Heart left ventricle (tissue), 16 donors: ENCODE data around the gene PREPL. TPM values are rescaled to one million over a fixed set of nuclear protein-coding genes. Genes with fewer than 3 reads are reported as not detected.
"Not testable (repeated sequence)": the region's sequence is repeated elsewhere in the genome, so short reads cannot be mapped to it uniquely, and the experiment has no call there.

ENCODE experiments used
- ATAC-seq, 4 donors: fragments of 200-7000 bp; cut with Tn5 transposase; one replicate each; pipeline ENCODE4 v1.9.1; 2020 to 2022; ENCODE audit warnings: moderate library complexity in 4 of 4, mild to moderate bottlenecking in 3 of 4, moderate number of reproducible peaks in 1 of 4
- DNase-seq, 5 donors: peaks; one replicate each; pipeline ENCODE4 v3.0.0-alpha.2; 2020
- H3K27ac ChIP-seq, 12 donors: fragments of 200-600 bp; sonication (generic) in 4 of 12; one replicate each; pipeline versions ENCODE4 v1.5.0 to v1.8.0; 2016 to 2022; ENCODE audit warnings: mild to moderate bottlenecking in 2 of 12
- H3K27me3 ChIP-seq, 9 donors: fragments of 200-600 bp; sonication (generic) in 2 of 9; one replicate each; pipeline versions ENCODE4 v1.5.1 to v1.8.0; 2016 to 2022; ENCODE audit warnings: mild to moderate bottlenecking in 3 of 9
- H3K36me3 ChIP-seq, 9 donors: fragments of 200-600 bp; sonication (generic) in 2 of 9; one replicate each; pipeline versions ENCODE4 v1.5.0 to v1.8.0; 2018 to 2022; ENCODE audit warnings: mild to moderate bottlenecking in 2 of 9
- H3K4me1 ChIP-seq, 12 donors: fragments of 200-600 bp; sonication (generic) in 4 of 12; one replicate each; pipeline versions ENCODE4 v1.5.0 to v1.8.0; 2016 to 2022; ENCODE audit warnings: mild to moderate bottlenecking in 3 of 12
- H3K4me3 ChIP-seq, 12 donors: fragments of 200-600 bp; sonication (generic) in 4 of 12; one replicate each; pipeline versions ENCODE4 v1.5.0 to v1.8.0; 2017 to 2022; ENCODE audit warnings: mild to moderate bottlenecking in 9 of 12, moderate library complexity in 4 of 12
- H3K9me3 ChIP-seq, 12 donors: fragments of 200-600 bp; sonication (generic) in 4 of 12; one replicate each; pipeline versions ENCODE4 v1.5.0 to v1.8.0; 2016 to 2022; ENCODE audit warnings: mild to moderate bottlenecking in 1 of 12
- CTCF ChIP-seq, 12 donors: fragments of 200-600 bp; sonication (generic) in 4 of 12; IDR thresholded peaks; one replicate each; pipeline versions ENCODE4 v1.5.0 to v1.8.0; 2018 to 2022; ENCODE audit warnings: antibody characterized with exemption in 12 of 12, mild to moderate bottlenecking in 5 of 12
- POLR2A ChIP-seq, 2 donors: fragments of 450-650 bp; IDR thresholded peaks; one replicate each; pipeline ENCODE4 v1.6.1; 2017; ENCODE audit warnings: antibody characterized with exemption in 2 of 2, mild to moderate bottlenecking in 2 of 2, moderate library complexity in 2 of 2
- WGBS, 4 donors: extraction: QIAGEN DNeasy Blood & Tissue Kit in 2 of 4; methylation state at CpG; one replicate each; pipeline versions ENCODE4 v1.1.5 to v1.1.7; 2013 to 2018; 5-methylcytosine and 5-hydroxymethylcytosine counted together
- intact Hi-C, 10 donors: fragments of 100-400 bp; cut with DNase I; formaldehyde crosslinking; loops; one replicate each; pipeline versions ENCODE4 v1.11.1 to v1.14.2; 2022
- polyA plus RNA-seq, 2 donors: library from polyadenylated mRNA; stranded (reverse); fragments of 200-250 nt; gene quantifications; one replicate each; pipeline ENCODE4 v1.2.3, GENCODE V29; 2013
- total RNA-seq, 9 donors: library from RNA; depleted of rRNA in 2 of 9; stranded (reverse); fragments of >200 nt in 2 of 9; fragmentation: NEBNext Ultra II Directional in 3 of 9; extraction: Animal tissue kit (Norgen Biotek cat#: 25700) in 3 of 9; gene quantifications; one replicate each; pipeline versions ENCODE4 v1.1.0 to v1.2.4, GENCODE V29; 2016 to 2023
- donor health status: ischemic (EF 13 %, LVEDD 7.1; RV severe dilation, severe dysfunction).
- donor health status: healthy with polysubstance abuse.
- donor health status: DM: no; HTN: yes; CAD: no.
- donor health status: DM: no; HTN: no; CAD: no.
- donor health status: ischemic (EF 25% LVEDD 6.9; RV normal size, moderate dysfunction).
- donor health status: ischemic (EF 25% LVEDD 5.7; RV mildly dilated, moderate dysfunction).
- donor health status: healthy.
- donor health status: DM: yes; HTN: yes; CAD: no.
- donor health status: ischemic (EF 35%, LVEDD 5.7; RV mildly dilated, moderate dysfunction).
- donor health status: nonischemic (EF 11% LVEDD 7.7; RV severe dilation, severe dysfunction).
- donor health status: DM: yes; HTN: yes; CAD: no.
- donor health status: PGD.
- donor health status: ischemic (EF 29% LVEDD 5.4; RV normal size, mild dysfunction).
- donor health status: nonischemic (EF 23%, LVEDD 6.1; RV moderate dilation, normal function).

Gene PREPL
- total and polyA plus RNA-seq, 11 donors: 10.7 to 120 (median 72.0) TPM

GRCh38 chr2:44314362-44314761 is 46.9 kb downstream of the PREPL start:
- peaks cover 0 to 93% (median 48%) of the 10 kb centered on the region in 9 donors for H3K36me3 ChIP-seq
- intact Hi-C loops: no loop called here
- DNase-seq: no peak
- H3K9me3 ChIP-seq: peaks cover 0 to 30% (median 21%) of the 10 kb centered on the region in 12 donors
- TF ChIP-seq CTCF (IDR thresholded peaks at IDR 0.05) (no peak), POLR2A (IDR thresholded peaks at IDR 0.05) (no peak)
- H3K4me1 ChIP-seq: no peaks in the 10 kb centered on the region
- H3K4me3 ChIP-seq: no peak overlapping the region
- ATAC-seq: no peak
- no peaks in the 10 kb centered on the region for H3K27me3 ChIP-seq
- H3K27ac ChIP-seq: no peak overlapping the region

- H3K4me1 ChIP-seq: no peaks in the 10 kb centered on the region
- DNase-seq: no peak
- no peak overlapping the region for H3K4me3 ChIP-seq
- no peak for ATAC-seq
- WGBS, 4 donors: 93 to 99% (median 97%) methylated on average over 1 of the region's 1 CpG
- H3K27me3 ChIP-seq: no peaks in the 10 kb centered on the region
- peaks cover 0 to 42% (median 27%) of the 10 kb centered on the region in 12 donors for H3K9me3 ChIP-seq
- H3K27ac ChIP-seq: no peak overlapping the region
- intact Hi-C loops: no loop called here
- TF ChIP-seq POLR2A (IDR thresholded peaks at IDR 0.05) (no peak), CTCF (IDR thresholded peaks at IDR 0.05) (no peak)
- H3K36me3 ChIP-seq: peaks cover 0 to 56% (median 30%) of the 10 kb centered on the region in 9 donors
These were observed 51.0 kb downstream of the PREPL start for GRCh38 chr2:44310287-44310686.

- H3K27ac ChIP-seq: no peak overlapping the region
- WGBS, 4 donors: 78 to 82% (median 79%) methylated on average over 7 of the region's 7 CpGs
- no peaks in the 10 kb centered on the region for H3K4me1 ChIP-seq
- H3K36me3 ChIP-seq: peaks cover 0 to 12% (median 0%) of the 10 kb centered on the region in 9 donors
- no peak overlapping the region for H3K4me3 ChIP-seq
- no peaks in the 10 kb centered on the region for H3K27me3 ChIP-seq
- no peak for TF ChIP-seq POLR2A (IDR thresholded peaks at IDR 0.05)
- TF ChIP-seq CTCF (IDR thresholded peaks at IDR 0.05): no peak
- H3K9me3 ChIP-seq: peaks cover 0 to 32% (median 16%) of the 10 kb centered on the region in 12 donors
- intact Hi-C loops: no loop called here
- peak in 2 of 4 donors; percentile 16 to 24 for ATAC-seq
- DNase-seq: no peak
These were observed 55.4 kb downstream of the PREPL start for GRCh38 chr2:44305882-44306281.

GRCh38 chr2:44304258-44304657 is 57.0 kb downstream of the PREPL start:
- Histone ChIP-seq H3K4me1 (no peaks in the 10 kb centered on the region), H3K27ac (no peak overlapping the region), H3K9me3 (peaks cover 0 to 16% (median 3%) of the 10 kb centered on the region in 12 donors), H3K36me3 (no peaks in the 10 kb centered on the region), H3K4me3 (no peak overlapping the region), H3K27me3 (no peaks in the 10 kb centered on the region)
- DNase-seq: no peak
- intact Hi-C loops: no loop called here
- 50 to 86% (median 63%) methylated on average over 1 of the region's 1 CpG for WGBS, 4 donors
- ATAC-seq: peak in 2 of 4 donors; percentile 22 to 48
- no peak for TF ChIP-seq CTCF (IDR thresholded peaks at IDR 0.05)
- TF ChIP-seq POLR2A (IDR thresholded peaks at IDR 0.05): no peak

GRCh38 chr2:44303766-44304165 is 57.5 kb downstream of the PREPL start:
- DNase-seq, intact Hi-C loops, H3K27me3 ChIP-seq, H3K36me3 ChIP-seq, H3K4me3 ChIP-seq, ATAC-seq, H3K27ac ChIP-seq, H3K4me1 ChIP-seq: not testable (repeated sequence)
- peaks cover 0 to 11% (median 0%) of the 10 kb centered on the region in 12 donors for H3K9me3 ChIP-seq
- 95 to 97% (median 96%) methylated on average over 3 of the region's 3 CpGs for WGBS, 4 donors
